GM18951 (cell line): Measurements from ENCODE around the gene ERH.

Experiments used
- POLR2A ChIP-seq: IDR thresholded peaks from 4 replicates; pipeline ENCODE4 v1.6.1; 2011; ENCODE audit warnings: mild to moderate bottlenecking; ENCODE audit not compliant: insufficient read length, insufficient read depth; ENCODE audit errors: extremely low read depth
- in situ Hi-C: fragments of 300-500 bp; cut with MboI; formaldehyde crosslinking; loops from one replicate; pipeline ENCODE4 v1.12.0; 2022; ENCODE audit warnings: low sequenced_read_pairs, mixed read lengths, inconsistent platforms; ENCODE audit not compliant: unreplicated experiment

The ERH gene

DNA sequence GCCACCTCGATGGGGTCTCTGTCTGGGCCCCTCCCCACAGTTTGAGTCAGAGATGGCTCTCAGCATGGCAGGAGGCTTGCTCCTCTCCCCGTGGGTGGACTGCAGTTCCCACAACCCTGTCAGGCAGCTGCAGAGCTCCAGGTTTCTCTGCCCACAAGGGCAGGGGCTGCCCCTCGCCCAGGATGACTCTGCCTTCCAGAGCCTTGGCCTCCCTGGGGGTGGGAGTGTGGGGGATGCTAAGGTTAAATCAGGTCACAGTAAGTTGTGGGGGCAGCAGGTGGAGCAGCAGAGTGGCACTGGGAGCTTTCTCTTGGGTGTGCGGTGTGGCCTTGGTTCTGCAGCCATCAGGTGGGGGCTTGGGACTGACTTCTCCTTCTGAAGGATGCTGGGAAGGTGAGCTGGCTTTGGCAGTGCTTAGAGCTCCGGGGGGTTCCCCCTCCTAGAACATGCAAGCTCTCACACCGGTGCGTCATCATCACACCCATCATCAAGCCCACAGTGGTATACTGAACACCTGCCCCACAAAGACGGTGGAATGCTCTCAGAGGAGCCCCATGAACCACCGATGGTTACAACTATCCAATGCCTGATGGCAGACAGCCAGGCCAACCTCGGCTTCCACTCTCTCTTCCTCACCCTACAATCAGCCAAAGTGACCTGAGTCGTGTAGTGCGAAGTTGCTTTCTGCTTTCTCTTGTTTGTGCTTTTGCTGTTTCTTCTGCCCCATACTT lies 39.7 kb downstream of the ERH start:
- in situ Hi-C loops, result no loop called here

DNA sequence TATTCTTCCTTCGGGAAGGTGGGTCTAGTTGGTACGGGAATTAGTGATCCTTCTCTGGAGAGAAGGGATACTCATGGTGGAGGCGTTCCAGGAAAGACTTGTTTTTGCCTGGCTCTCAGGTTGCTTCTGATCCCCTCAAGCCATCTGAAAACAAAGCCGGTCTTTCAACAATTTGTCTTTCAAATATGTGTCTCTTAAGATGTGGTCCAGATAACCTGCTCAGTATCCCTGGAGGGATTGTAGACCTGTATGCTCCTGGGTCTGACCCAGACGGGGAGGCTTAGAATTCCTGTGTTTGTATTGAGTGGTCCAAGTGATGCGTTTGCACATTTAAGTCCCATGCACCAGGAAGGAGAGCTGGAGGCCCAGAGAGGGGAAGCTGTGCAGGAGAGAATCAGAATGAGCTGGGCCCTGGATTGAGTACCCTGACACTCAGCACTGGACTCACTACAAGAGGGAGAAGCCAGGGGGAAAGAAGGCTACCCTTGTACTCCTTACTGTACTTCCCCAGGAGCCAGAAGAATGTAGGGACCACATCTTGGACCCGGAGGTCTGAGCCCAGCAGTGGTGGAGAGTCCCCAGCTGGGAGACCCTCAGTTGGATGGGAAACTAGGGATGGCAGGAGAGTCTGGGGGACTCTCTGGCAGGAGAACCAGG lies 40.4 kb downstream of the ERH start:
- no peak for TF ChIP-seq POLR2A
- in situ Hi-C loops, result no loop called here

More for the DNA sequence above, 39.7 kb downstream of the ERH start:
- no peak for TF ChIP-seq POLR2A

DNA sequence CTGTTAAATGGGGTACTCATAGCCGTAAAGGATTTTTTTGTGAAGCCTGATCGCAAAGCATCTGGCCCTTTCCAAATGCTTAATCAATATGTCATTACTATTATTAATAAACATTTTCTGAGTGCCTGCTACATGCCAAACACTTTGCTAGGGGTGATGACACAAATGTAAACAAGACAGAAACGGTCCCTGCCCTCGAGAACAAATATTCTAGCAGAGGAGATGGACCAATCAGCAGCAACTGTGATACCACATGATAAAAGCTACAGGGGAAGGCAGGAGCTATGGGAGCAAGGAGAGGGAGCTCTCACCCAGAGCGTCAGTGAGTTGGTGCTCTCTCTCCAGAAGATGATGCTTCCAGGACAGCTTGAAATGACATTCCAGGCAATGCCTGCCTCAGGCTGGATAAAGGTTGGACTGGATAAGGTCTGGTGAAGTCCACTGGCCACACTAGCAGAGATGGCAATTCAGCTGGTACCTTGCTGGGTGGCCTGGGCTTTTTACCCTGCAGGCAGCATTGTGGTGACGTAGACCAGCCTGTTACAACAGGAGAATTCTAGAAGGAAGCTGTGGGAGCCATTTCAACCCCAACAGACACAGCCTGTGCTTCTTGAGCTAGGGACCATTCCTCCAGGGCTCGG lies 41.1 kb downstream of the ERH start:
- in situ Hi-C loops, result no loop called here
- no peak for TF ChIP-seq POLR2A

DNA sequence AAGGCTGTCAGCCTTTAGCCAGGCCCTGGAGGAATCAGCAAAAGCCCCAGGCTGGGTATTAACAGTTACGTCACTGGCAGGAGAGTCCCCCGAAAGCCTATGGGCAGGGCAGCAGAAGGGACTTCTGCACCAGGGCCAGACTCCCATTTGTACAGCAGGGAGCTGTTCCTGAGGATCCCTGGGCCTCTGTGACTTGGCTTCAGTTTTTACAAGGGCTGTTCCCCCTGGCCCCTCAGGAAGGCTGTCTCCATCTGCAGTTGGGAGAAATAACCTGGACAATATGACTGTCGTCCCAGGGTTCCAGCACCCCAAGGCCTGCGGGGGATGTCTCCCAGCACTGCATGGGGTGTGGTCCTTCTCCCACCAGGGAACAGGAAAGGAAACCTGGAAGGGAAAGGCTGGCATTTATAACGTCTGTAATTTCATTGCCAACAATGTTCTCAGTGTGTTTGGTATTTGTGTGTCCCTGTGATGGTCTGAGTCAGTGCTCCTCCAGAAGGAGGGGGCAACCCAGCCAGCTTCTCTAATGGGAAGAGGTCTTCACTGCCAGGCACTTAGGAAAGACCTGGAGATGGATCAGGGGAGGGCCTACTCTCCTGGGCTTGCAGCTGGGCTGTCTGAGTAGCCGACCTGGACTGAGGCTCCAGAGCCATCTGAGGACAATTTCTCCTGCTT lies 42.4 kb downstream of the ERH start:
- in situ Hi-C loops, result no loop called here
- no peak for TF ChIP-seq POLR2A

DNA sequence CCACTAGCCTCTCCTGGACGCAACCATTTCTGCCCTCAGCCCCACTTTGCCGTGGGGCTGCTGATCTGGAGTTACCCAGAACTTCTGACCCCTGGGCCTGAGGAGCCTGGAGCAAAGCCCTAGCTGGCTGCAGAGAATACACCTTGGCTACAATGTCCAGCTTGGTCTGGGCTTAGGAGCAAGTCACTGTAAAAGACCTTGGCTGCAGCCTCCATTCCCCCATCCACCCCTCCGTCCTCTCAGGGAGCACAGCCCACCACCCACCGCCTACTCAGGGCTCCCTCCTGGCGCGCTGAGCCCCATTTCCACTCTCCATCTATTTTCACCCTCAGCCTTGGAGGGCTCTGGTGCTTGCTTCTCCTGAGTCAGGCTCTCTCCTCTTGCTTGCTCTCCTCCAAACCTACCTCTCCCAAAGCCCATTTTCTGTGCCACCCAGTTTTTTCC lies 42.9 kb downstream of the ERH start:
- in situ Hi-C loops, result no loop called here
- no peak for TF ChIP-seq POLR2A

DNA sequence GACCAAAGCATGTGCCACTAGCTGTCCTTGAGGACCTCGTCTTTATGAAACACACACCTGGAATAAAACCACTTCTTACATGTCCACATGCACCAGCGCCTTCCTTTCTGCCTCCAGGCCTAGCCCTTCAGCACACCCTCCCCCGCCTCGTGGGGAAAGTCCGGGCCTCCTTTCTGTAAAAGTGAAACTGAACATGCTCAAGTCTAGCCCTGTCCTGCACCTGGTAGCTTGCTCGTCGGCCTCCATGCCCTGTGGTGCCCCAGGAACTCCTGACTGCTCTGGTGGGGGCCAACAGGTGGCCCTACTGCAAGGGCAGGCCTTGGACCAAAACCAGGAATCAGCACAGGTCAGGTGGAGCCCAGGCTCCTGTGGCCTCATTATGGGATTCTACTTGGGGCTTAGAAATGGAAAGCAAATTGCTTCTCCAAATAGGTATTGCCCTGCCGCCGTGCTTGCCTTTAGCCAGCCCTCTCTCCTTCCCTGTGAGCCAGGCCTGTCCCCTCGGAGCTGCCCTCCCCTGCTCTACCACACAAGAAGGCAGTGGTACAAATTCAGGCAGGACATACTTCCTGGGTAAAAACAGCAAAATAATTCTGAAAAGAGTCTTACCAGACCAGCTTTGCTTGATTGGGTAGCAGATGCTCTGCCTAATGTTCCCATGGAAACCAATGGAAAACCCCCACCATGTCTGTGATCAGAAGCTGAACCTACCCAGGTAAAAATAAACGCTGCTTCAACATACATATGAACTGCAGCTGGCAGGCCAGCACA lies 43.5 kb downstream of the ERH start:
- in situ Hi-C loops, result no loop called here
- no peak for TF ChIP-seq POLR2A

DNA sequence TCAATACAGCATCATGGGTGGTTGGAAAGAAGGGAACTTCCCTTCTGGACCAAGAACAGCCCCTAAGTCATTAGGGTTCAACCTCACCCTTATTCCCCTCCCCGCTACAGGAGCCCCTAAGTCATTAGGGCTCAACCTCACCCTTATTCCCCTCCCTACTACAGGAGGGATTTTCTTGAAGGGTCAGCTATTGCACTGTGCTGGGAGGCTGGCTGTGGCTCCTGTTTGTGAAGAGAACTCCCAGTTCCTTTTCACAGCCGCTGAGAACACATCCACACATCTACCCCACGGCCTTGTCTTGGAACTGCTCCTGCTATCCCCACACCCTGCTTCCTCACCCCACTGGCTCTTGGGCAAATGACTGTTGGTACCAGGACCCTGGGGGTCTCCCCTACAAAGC lies 44.9 kb downstream of the ERH start:
- in situ Hi-C loops, result no loop called here
- TF ChIP-seq POLR2A, result no peak

DNA sequence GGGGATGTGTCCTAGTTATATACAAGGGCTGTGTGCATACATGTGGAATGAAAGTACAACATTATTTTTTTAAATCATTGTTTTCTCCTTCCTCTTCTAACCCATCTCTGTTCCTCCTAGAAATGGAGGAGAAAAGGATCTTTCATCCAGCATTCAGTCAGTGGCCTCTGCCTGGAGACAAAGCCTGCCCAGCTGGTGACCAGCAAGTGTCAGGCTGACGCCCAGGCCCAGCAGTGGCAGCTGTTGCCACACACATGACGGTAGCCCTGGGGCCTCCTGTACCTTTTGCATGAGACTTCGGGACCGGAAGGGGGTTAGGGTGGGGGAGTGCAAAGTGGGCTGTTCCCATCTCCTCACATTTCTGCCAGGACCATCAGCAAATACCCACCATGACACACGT lies 46.2 kb downstream of the ERH start:
- in situ Hi-C loops, result no loop called here

DNA sequence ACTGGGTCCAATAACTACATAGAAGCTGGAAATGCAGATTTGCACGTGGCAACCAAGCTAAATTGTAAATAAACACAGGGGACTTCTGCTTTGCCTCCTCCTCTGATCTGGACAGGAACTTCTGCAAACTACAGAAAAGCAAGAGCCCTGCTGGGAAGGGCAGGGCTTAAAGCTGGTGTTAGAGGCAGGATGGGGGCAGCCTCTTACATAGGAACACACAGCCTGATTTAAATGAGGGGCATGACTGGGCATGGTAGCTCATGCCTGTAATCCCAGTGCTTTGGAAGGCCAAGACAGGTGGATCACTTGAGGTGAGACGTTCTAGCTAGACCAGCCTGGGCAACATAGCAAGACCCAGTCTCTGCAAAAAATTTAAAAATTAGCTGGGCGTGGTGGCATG lies 46.7 kb downstream of the ERH start:
- TF ChIP-seq POLR2A, result no peak
- in situ Hi-C loops, result no loop called here

More for the DNA sequence above, 46.2 kb downstream of the ERH start:
- no peak for TF ChIP-seq POLR2A

DNA sequence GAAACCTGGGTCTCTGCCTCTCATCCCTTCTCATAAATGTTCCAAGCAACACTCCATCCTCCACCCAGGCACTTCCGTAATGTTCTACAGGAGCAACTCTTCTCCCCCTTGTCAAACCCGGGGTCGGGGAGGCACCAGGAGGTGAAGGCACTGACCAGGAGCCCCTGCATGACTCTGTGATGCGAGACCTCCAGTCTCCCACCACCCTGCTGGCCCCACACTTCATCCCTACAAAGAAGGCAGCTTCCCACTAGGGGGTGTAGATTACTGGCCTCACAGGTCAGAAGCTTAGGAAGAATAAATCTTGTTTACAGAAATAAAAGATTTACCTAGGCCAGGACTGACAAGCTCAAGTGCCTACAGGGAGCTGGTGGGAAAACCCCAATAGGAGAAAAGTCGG lies 47.2 kb downstream of the ERH start:
- no peak for TF ChIP-seq POLR2A
- in situ Hi-C loops, result no loop called here

DNA sequence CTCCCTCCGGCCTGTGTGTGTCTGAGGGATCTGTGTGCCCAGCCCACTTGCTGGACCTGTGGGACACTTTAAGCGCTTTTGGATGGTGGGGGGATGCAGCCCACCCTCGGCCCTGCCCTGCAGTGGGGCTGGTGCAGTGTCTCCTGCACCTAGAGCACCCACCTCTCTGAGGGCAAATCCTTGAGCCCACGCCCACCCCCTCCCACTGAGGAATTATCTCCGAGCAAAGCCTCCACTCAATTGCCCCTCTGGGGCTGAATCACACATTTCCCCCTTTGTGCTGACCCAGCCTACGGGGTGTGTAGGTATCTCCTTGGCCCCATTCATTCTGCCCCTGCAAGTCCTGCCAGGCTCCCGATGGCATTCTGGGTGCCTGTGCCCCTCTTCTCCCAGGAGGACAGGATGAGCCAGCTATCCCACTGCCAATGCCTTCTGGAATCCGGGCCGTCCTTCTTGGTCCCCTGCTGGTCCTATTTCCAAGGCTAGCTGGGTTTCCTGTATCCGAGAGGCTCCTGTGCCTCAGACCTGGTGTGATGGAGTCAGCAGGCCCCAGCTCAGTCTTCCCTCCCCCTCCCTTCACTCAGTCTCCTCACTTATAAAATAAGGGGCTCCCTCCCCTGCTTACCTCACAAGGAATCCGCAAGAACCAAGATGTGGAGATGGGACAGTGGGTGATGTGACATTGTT lies 48.9 kb downstream of the ERH start:
- in situ Hi-C loops, result no loop called here
- no peak for TF ChIP-seq POLR2A

DNA sequence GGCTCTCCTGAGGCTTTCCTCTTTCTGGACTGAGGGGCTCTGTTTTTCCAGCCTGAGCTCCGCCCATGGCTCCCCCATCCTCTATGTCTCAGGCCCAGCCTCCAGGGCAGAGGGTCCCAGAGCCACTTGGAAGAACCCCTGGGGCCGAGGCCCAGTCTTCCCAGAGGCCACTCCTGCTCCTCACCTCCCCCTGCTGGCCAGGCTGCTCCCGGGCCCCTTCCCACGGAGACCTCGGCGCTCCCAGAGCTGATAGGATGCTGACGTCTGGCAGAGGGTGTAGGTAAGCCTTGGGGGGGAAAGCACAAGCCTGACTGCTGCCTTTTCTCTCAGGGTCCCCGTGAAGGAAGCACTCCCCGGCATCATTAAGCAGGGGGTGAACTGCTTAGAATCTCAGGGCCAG lies 51.4 kb downstream of the ERH start:
- no peak for TF ChIP-seq POLR2A
- in situ Hi-C loops, result no loop called here

DNA sequence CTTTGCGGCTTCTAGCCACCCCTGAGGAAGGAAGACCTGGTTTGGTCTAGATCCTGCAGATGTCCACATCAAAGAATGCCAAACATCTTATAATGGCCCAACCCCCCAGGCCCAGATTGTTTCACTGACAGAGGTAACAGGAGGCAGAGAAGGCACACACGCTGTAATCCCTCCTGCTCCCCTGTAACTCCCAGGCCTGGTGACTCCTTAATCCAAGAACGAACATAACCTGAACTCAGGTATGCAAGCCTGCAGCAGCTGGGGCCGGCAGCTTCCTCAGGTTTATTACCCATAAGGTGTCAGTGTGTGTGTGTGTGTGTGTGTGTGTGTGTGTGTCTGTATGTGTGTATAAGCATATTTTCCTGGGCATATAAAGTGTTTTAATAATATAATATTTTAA lies 52.7 kb downstream of the ERH start:
- no peak for TF ChIP-seq POLR2A
- in situ Hi-C loops, result no loop called here

DNA sequence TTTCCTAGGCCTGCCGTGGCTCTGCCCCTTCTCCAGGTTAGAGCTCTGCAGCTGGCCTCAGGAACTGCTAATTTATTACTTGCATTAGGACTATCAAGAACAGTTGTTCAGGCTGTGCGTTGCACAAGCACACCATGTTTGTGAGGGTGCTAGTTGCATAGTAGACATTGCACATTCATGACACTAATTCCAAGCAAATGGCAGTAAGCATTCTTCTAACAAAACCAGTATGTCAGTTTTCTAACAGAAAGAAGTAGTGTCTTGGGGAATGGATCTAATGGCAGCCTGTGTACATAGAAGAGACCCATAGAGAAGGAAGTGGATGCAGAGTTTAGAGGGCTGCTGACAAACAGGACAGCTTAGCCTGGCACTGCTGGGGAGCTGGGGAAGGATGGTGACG lies 53.9 kb downstream of the ERH start:
- in situ Hi-C loops, result no loop called here

More for the DNA sequence above, 53.9 kb downstream of the ERH start:
- no peak for TF ChIP-seq POLR2A
